ENCODE results near the gene ATP5F1D. TPM values are rescaled to one million over a fixed set of nuclear protein-coding genes. Genes with fewer than 3 reads are reported as not detected.

Gene ATP5F1D
- total and polyA plus RNA-seq, 2 donors (not counting 3 experiments of a cell fraction or from before 2014, with no cell fraction given): 167 to 192 TPM

- no peak for FAIRE-seq
- CTCF ChIA-PET: interaction anchor here (0.6 to 2.6 kb wide), 11 partner anchors 9 to 157 kb away, joined by 3 to 14 read pairs (median 5); partner anchors contain the start of genes ATP5F1D and GPX4
- POLR2A ChIA-PET: interaction anchor here (0.6 to 1.3 kb wide), 3 partner anchors 55 to 111 kb away, joined by 3 to 10 read pairs (median 3); partner anchors contain the start of genes CIRBP and GPX4
- Histone ChIP-seq H4K20me1 (replicated peaks; ENCODE audit: control insufficient read depth, extremely low read depth, insufficient read depth, low read length) (no peaks in the 10 kb centered on the region), H3K4me2 (ENCODE audit: insufficient read depth, low read length) (peak overlapping the region; percentile 44), H3K9me3 (replicated peaks; ENCODE audit: control insufficient read depth, insufficient read depth, low read length) (no peaks in the 10 kb centered on the region), H3K9me1 (replicated peaks; ENCODE audit: control insufficient read depth, extremely low read depth, insufficient read depth, low read length) (no peaks in the 10 kb centered on the region), H3K27me3 (ENCODE audit: control insufficient read depth in 2 of 2, insufficient read depth in 2 of 2, low read length in 2 of 2) (no peaks in the 10 kb centered on the region), H3K4me3 (replicated peaks in 1 of 3; ENCODE audit: insufficient read depth in 1 of 3, low read depth in 1 of 3, low read length in 3 of 3) (no peak overlapping the region), H3K27ac (ENCODE audit: insufficient read depth, low read depth, low read length) (peak overlapping the region; percentile 48), H3K4me1 (ENCODE audit: control insufficient read depth, extremely low read depth, insufficient read depth, low read length) (peaks cover 28% of the 10 kb centered on the region), H3K9ac (replicated peaks; ENCODE audit: extremely low read depth, insufficient read depth, low read length) (peak overlapping the region; percentile 14), H3K79me2 (ENCODE audit: control insufficient read depth, insufficient read depth, low read length) (peaks cover 80% of the 10 kb centered on the region), H2AFZ (ENCODE audit: low read depth, low read length) (no peak overlapping the region), H3K36me3 (ENCODE audit: control insufficient read depth in 2 of 2, extremely low read depth in 1 of 2, insufficient read depth in 2 of 2, low read length in 2 of 2) (peaks cover 0 to 4% of the 10 kb centered on the region in 2 experiments)
- TF ChIP-seq MAX (IDR thresholded peaks at IDR 0.05; ENCODE audit: insufficient read depth, insufficient read length): peak; percentile 14
- TF ChIP-seq POLR2A (IDR thresholded peaks at IDR 0.05; ENCODE audit: low read depth, low read length): no peak
- TF ChIP-seq MYC (IDR thresholded peaks at IDR 0.05; ENCODE audit: low read depth, low read length): no peak
- no peak for TF ChIP-seq POLR2AphosphoS5 (IDR thresholded peaks at IDR 0.05; ENCODE audit: insufficient read depth, low read depth, low read length)
- no peak for TF ChIP-seq GATA2 (IDR thresholded peaks at IDR 0.05; ENCODE audit: insufficient read depth, insufficient read length, low read depth, low read length)
- dilution Hi-C loops (cut with MboI; ENCODE audit: extremely low pct_ligation_motif_present, low sequenced_read_pairs): no loop called here
- TSS peak; percentile 34 for BruUV-seq (replicated peaks)
- intact Hi-C loops (cut with micrococcal nuclease): no loop called here
- no peak for DNase-seq (ENCODE audit: low read depth, low spot score)
Observed at GRCh38 chr19:1214299-1214861, 27.2 kb upstream of the ATP5F1D start.

Measured in endothelial cell of umbilical vein (primary cell).